Activated CD4-positive, alpha-beta memory T cell treated with anti-CD3 and anti-CD28 coated beads, Interleukin-2, amount 10 ng/mL, durations not matched to agents 7 days and 5 days (primary cell): ENCODE results near the gene OLFML2B. TPM values are rescaled to one million over a fixed set of nuclear protein-coding genes. Genes with fewer than 3 reads are reported as not detected.

Experiments
- CTCF ChIA-PET: fragments of 350-600 bp; sonication (Branson Sonifier 250); formaldehyde crosslinking; loops from one replicate; lab custom pipeline; 2021; ENCODE audit warnings: antibody characterized with exemption, inconsistent platforms; lab: Charles Lee
- POLR2A ChIA-PET: fragments of 350-600 bp; sonication (Branson Sonifier 250); formaldehyde crosslinking; loops from one replicate; lab custom pipeline; 2021; ENCODE audit warnings: antibody characterized with exemption; lab: Charles Lee
- DNase-seq: peaks from one replicate; pipeline ENCODE4 v3.0.0-alpha.2; 2020
- H3K27ac Mint-ChIP-seq: one replicate; pipeline ENCODE4 v1.8.0; 2021; ENCODE audit warnings: mild to moderate bottlenecking, mixed read lengths
- H3K27me3 Mint-ChIP-seq: one replicate; pipeline ENCODE4 v1.8.0; 2021; ENCODE audit warnings: mixed read lengths
- H3K36me3 Mint-ChIP-seq: one replicate; pipeline ENCODE4 v1.8.0; 2021; ENCODE audit warnings: low read depth, mixed read lengths
- H3K4me1 Mint-ChIP-seq: one replicate; pipeline ENCODE4 v1.8.0; 2021; ENCODE audit warnings: mixed read lengths
- H3K4me3 Mint-ChIP-seq: one replicate; pipeline ENCODE4 v1.8.0; 2021; ENCODE audit warnings: mild to moderate bottlenecking, mixed read lengths
- H3K9me3 Mint-ChIP-seq: one replicate; pipeline ENCODE4 v1.8.0; 2021; ENCODE audit warnings: mixed read lengths
- total RNA-seq, 2 experiments: library from RNA; stranded (reverse); gene quantifications; one replicate each; pipeline ENCODE4 v1.2.3, GENCODE V29; 2021

OLFML2B gene
- total RNA-seq, 2 experiments from 2014 or later, result not detected

DNA sequence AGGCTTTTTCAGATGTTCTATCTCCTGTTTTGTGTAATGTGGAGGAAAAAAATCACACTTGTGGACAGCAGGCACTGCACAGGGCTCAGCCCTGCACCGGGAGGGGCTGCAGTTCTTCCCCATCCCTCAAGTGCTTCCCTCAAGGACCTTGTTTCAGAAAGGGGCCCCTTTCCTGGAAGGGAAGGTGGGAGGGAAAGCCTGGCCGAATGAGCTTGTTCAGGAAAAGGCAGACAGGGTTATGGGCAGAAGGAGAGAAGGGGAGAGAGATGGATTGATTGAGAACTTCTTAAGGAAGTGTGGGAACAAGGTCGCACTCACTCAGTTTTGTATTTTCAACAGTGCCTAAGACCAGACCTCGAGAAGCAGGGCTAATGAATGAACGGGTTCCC is 41.2 kb downstream of the OLFML2B start:
- Mint-ChIP-seq H3K9me3 (no peaks in the 10 kb centered on the region), H3K27ac (no peak overlapping the region), H3K36me3 (no peaks in the 10 kb centered on the region), H3K4me1 (no peaks in the 10 kb centered on the region), H3K4me3 (no peak overlapping the region), H3K27me3 (no peaks in the 10 kb centered on the region)
- ChIA-PET CTCF (no interaction called here), POLR2A (no interaction called here)
- no peak for DNase-seq

DNA sequence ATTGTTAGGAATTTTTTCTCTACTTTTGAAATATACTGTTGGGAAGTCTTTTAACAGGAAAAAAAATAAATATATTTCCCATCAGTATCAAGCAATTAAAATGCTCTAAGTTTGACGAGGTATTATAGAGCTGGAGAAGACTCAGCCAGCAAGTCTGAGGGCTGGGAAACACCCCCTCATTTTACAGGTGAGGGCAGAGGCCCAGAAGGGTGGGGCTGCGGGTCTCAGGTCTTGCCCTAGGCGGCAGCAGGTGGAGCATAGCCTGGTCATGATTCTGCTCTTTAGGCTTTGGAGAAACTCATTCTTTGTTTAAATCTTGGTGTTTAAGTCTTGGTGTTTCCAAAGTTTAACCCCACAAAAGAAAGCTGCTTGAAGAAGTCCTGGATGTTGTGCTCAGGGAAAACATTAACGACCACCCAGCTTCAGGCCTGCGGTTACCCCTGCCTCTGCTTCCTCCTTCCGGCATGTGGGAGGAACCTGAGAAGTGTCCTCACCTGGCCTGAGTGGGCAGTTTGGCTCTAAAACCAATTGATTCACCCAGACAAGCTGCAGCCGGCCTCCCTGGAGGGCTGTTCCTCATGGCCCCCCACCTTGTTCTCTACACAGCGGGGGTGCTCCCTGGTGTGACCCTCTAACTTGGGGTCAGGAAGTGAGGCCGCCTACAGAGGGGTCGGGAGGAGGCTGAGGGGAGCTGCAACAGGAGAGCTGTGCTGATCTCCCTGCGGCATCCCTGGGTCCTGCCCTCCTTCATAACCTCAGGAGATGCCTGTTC is 41.7 kb downstream of the OLFML2B start:
- Mint-ChIP-seq H3K36me3 (no peaks in the 10 kb centered on the region), H3K9me3 (no peaks in the 10 kb centered on the region), H3K27ac (no peak overlapping the region), H3K27me3 (no peaks in the 10 kb centered on the region), H3K4me3 (no peak overlapping the region), H3K4me1 (no peaks in the 10 kb centered on the region)
- ChIA-PET CTCF (no interaction called here), POLR2A (no interaction called here)
- DNase-seq, result no peak

DNA sequence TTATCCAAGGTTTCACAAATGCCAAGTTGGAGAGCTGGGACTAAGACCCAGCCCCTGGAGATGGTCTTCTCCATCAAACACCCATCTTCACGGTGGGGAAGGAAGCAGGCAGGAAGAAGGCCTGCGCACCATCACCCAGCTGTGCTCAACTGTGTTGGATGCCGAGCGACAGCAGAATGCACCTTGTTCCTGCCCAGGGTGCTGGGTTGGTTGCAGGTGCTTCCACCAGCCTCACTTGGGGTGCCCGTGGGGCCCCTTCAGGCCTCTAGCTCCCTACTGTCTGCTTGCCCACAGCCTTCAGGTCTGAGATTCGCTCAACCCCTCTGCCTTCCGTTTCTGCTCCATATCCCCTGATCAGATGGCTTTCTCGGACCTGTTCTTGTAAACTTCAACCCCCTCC is 42.5 kb downstream of the OLFML2B start:
- Mint-ChIP-seq H3K4me1 (no peaks in the 10 kb centered on the region), H3K9me3 (no peaks in the 10 kb centered on the region), H3K36me3 (no peaks in the 10 kb centered on the region), H3K4me3 (no peak overlapping the region), H3K27me3 (no peaks in the 10 kb centered on the region), H3K27ac (no peak overlapping the region)
- no peak for DNase-seq
- ChIA-PET POLR2A (no interaction called here), CTCF (no interaction called here)

DNA sequence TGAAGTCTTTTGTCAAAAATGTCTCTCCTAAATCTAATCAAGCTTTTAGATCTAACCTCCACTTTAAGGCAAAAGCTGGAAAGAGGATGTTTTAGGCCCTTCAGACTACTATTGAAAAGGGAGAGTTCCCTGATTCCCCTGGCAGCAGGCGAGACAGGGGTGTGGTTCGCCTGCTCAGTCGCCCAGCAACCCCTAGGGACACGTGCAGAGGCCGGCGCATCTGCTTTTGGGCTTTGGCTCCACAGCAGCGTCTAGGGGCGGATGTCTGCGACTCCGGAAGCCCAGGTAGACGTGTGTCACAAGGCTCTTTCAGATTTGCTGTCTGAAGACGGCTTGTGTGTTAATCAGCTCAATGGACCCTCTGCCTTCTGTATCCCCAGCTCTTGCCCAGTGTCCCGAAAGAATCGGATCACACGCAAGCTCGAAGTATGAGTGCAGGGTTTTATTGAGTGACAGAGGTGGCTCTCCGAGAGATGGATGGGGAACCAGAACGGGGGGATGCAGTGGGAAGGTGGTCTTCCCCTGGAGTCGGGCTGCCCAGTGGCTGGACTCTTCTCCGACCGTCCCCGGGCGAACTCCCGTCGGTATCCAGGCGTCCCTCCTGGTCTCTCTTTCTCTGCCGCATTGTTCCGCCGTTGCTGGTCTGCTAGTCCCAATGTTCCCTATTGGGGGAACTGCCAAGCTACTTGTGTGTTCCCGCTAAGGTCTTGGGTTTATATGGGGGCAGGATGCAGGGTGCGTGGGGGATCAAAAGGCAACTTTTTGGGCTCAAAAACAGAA is 45.5 kb downstream of the OLFML2B start:
- ChIA-PET POLR2A (no interaction called here), CTCF (no interaction called here)
- H3K27ac Mint-ChIP-seq, result no peak overlapping the region
- no peaks in the 10 kb centered on the region for H3K9me3 Mint-ChIP-seq
- no peak for DNase-seq
- no peaks in the 10 kb centered on the region for H3K36me3 Mint-ChIP-seq
- no peaks in the 10 kb centered on the region for H3K4me1 Mint-ChIP-seq
- H3K4me3 Mint-ChIP-seq, result no peak overlapping the region
- no peaks in the 10 kb centered on the region for H3K27me3 Mint-ChIP-seq

DNA sequence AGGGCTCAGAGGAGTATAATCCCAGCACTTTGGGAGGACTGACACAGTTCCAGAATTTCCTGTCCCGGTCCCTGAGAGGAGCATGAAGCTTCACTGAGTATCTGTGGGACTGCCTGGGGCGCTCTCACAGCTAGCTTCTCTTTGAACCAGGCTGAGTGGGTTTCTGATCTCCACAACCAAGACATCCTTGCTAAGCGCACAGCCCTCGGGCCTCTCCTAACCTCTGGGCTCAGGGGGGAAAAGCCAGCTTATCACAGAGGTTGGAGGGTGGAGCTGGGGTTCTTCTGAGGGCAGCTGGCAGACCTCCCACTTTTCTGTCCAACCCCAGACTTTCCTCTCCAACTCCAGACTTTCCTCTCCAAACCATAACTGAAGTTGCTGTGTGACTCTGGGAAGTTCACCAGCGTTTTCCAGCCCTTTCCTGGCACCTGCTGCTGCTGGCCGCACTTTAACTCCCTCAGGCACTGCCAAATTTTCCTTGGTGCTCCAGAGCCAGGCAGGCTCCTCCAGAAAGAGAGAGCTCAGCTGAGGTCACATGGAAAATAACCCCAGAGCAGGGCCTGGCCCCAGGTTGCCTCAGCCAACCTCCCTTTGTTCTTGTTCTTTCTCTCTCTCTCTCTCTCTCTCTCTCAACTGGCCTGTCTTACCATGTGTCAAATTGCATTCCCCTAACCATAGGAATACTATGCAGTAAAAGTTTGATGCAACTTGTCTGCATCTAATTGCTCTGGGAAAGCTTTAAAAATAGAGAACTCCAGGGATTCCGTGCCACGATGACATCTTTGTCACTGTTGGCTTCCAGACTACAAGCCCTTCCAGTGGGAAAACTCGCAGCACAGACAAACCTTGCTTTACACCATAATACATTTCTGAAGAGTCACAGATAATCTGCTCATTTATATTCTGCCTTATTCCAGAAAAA is 49.5 kb downstream of the OLFML2B start:
- ChIA-PET CTCF (no interaction called here), POLR2A (no interaction called here)
- Mint-ChIP-seq H3K36me3 (no peaks in the 10 kb centered on the region), H3K9me3 (no peaks in the 10 kb centered on the region), H3K27me3 (no peaks in the 10 kb centered on the region), H3K27ac (no peak overlapping the region), H3K4me1 (no peaks in the 10 kb centered on the region), H3K4me3 (no peak overlapping the region)
- no peak for DNase-seq

DNA sequence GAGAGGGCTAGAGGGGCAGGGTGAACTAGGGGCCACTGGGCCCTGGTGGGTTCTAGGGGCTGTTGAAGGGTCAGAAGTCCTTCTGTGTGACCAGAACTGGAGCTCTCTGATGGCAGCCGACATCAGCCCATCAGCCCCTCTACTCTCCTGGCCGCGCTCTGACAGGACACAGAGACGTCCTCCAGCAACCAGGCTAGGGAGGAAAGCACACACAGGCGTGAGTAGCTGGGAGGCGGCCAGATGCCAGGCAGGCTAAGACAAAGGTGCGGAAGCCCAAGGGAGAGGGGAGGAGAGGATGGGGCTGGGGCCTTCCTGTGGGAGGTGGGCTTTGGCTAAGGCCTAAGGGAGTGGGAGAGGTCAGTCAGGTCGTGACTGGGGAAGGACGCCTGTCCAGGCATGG is 50.8 kb downstream of the OLFML2B start:
- no peak for DNase-seq

DNA sequence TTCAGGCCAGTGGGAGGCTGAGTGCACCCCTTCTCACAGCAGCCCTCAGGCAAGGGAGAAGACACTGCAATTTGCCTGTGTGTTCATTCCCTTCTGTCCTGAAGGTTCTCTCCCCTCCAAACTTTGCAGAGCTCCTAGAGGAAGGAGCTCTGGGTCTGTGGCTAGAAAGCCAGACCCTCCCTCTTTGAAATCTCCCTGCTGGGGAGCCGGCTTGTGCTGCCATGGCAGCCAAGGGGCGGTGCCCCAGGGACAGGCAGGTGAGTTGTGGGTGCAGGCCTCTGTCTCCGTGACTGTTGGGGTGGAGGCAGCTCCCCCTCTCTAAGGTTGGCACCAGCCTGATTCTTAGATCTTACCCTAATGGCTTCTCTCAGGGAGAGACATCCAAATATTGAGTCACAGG is 53.0 kb downstream of the OLFML2B start:
- Mint-ChIP-seq H3K27me3 (no peaks in the 10 kb centered on the region), H3K4me3 (no peak overlapping the region), H3K27ac (no peak overlapping the region), H3K9me3 (no peaks in the 10 kb centered on the region), H3K36me3 (no peaks in the 10 kb centered on the region), H3K4me1 (no peaks in the 10 kb centered on the region)
- ChIA-PET CTCF (no interaction called here), POLR2A (no interaction called here)
- DNase-seq, result no peak

More for the DNA sequence above, 50.8 kb downstream of the OLFML2B start:
- no peaks in the 10 kb centered on the region for H3K36me3 Mint-ChIP-seq
- ChIA-PET CTCF (no interaction called here), POLR2A (no interaction called here)
- no peaks in the 10 kb centered on the region for H3K27me3 Mint-ChIP-seq
- no peak overlapping the region for H3K4me3 Mint-ChIP-seq
- no peaks in the 10 kb centered on the region for H3K9me3 Mint-ChIP-seq
- H3K4me1 Mint-ChIP-seq, result no peaks in the 10 kb centered on the region
- H3K27ac Mint-ChIP-seq, result no peak overlapping the region

DNA sequence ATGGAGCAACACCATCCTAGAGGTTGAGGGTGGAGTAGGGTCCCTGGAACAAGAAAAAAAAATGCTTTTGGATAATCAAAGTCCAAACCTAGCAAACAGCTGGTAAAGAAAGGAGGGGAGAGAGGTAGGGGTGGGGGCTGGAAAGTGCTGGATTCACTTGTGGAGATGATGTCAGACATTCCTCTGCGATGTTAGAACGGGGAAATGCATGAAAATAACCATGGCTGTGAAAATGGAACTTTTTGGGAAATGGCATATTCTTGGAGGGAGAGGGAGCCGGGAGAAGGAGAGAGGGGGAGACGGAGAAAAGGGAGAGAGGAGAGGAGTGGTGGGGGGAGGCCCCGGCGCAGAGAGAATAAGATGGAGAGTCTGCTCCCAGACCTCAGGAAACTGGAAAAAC is 53.6 kb downstream of the OLFML2B start:
- Mint-ChIP-seq H3K27ac (no peak overlapping the region), H3K27me3 (no peaks in the 10 kb centered on the region)

DNA sequence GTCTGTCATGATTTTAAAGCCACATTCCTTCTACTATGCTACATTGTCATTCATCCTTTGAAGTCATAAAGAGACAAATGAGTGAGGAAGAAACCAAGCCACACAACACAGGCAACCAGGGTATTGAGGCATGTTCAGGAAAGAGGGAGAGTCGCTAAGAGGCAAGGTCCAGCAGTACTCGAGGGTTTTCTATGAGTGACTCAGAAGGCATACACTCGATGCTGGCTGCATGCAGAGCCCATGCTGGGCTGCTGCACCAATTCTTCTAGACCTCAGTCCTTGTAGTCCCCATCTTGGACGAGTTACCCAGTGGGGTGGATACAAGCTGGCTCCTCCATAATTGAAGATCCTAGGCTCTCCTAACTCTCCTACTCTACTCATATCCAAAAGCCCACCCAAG is 57.6 kb downstream of the OLFML2B start:
- POLR2A ChIA-PET, result no interaction called here
- H3K27ac Mint-ChIP-seq, result no peak overlapping the region

More for the DNA sequence above, 53.6 kb downstream of the OLFML2B start:
- ChIA-PET POLR2A (no interaction called here), CTCF (no interaction called here)
- Mint-ChIP-seq H3K36me3 (no peaks in the 10 kb centered on the region), H3K4me3 (no peak overlapping the region), H3K9me3 (no peaks in the 10 kb centered on the region), H3K4me1 (no peaks in the 10 kb centered on the region)
- no peak for DNase-seq

DNA sequence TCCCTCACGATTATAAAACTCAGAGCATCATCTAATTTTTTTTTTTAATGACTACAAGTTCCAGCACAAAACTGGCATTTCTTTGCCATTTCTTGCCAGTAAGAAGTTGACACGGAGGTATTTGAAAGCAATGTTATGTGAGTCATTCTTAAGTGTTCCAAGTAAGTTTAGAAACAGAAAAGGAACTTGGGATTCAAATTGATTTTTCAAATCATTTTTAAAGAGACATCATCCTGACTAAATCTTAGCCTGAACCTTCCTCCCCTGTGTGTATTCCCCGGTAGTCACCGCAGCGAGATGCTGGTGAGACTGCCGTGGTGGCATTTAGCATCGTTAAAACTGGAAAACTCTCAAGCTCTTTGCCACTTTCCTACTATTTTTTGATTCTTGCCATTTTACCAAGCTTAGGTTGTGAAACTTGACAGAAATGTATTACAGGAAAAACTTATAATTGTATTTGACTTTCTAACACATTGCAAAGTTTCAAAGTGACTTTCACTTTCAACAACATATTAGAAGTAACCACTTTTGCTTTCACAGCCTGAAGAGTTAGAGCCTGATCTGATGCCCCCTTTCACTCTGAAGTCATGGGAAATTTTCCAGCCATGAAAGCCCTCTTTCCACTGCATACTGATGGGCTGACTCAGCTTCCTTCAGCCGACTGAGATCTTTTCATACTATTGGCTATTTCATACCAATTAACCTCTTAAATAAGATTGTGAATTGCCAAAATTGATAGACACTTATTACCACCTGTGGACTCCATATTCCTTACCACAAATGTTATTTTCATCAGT is 61.4 kb downstream of the OLFML2B start:
- H3K27me3 Mint-ChIP-seq, result no peaks in the 10 kb centered on the region
- CTCF ChIA-PET, result interaction anchor here (0.6 to 1.2 kb wide), 4 partner anchors 9 to 170 kb away, joined by 3 to 4 read pairs (median 4); no protein-coding TSS in a partner anchor
- peaks cover 26% of the 10 kb centered on the region for H3K36me3 Mint-ChIP-seq
- peaks cover 13% of the 10 kb centered on the region for H3K4me1 Mint-ChIP-seq
- H3K4me3 Mint-ChIP-seq, result peak overlapping the region; percentile 67
- no peaks in the 10 kb centered on the region for H3K9me3 Mint-ChIP-seq
- DNase-seq, result no peak
- no peak overlapping the region for H3K27ac Mint-ChIP-seq
- POLR2A ChIA-PET, result interaction anchor here (0.6 kb wide), 1 partner anchor 427 kb away, joined by 3 read pairs; no protein-coding TSS in a partner anchor

More for the DNA sequence above, 57.6 kb downstream of the OLFML2B start:
- Mint-ChIP-seq H3K36me3 (peaks cover 8% of the 10 kb centered on the region), H3K4me3 (no peak overlapping the region), H3K27me3 (no peaks in the 10 kb centered on the region), H3K4me1 (peaks cover 12% of the 10 kb centered on the region), H3K9me3 (no peaks in the 10 kb centered on the region)
- DNase-seq, result no peak
- CTCF ChIA-PET, result no interaction called here

DNA sequence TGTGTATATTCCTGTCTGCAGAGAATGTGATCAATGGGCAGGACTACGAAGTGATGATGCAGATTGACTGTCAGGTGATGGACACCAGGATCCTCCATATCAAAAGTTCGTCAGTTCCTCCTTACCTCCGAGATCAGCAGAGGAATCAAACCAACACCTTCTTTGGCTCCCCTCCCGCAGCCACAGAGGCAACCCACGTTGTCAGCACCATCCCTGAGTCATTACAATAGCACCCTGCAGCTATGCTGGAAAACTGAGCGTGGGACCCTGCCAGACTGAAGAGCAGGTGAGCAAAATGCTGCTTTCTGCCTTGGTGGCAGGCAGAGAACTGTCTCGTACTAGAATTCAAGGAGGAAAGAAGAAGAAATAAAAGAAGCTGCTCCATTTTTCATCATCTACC is 65.2 kb downstream of the OLFML2B start:
- Mint-ChIP-seq H3K27ac (no peak overlapping the region), H3K4me3 (no peak overlapping the region), H3K9me3 (no peaks in the 10 kb centered on the region), H3K36me3 (peaks cover 23% of the 10 kb centered on the region), H3K4me1 (peaks cover 24% of the 10 kb centered on the region), H3K27me3 (no peaks in the 10 kb centered on the region)
- no peak for DNase-seq
- CTCF ChIA-PET, result no interaction called here
- POLR2A ChIA-PET, result interaction anchor here (0.7 kb wide), 1 partner anchor 169 kb away, joined by 3 read pairs; no protein-coding TSS in a partner anchor

DNA sequence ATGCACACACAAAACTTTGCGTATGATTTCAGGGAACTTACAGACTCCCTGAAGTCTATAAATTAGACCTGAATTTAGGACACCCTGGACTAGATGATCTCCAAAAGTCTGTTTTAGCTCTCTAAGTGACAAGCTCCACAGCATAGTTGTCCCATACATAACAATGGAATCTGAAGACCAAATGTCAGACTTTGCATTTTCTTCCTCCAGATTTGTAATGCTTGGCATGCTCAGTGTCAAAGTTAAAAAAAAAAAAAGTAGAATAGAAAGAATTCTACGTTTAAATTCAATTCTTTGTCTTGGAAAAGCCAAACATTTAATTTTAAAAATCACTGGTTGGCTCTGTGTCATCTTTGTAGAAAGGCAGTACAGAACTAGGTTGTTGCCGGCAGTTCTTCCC is 66.7 kb downstream of the OLFML2B start:
- no peaks in the 10 kb centered on the region for H3K9me3 Mint-ChIP-seq
- ChIA-PET POLR2A (no interaction called here), CTCF (no interaction called here)
- peaks cover 20% of the 10 kb centered on the region for H3K4me1 Mint-ChIP-seq
- H3K27ac Mint-ChIP-seq, result no peak overlapping the region
- H3K36me3 Mint-ChIP-seq, result peaks cover 18% of the 10 kb centered on the region
- no peak overlapping the region for H3K4me3 Mint-ChIP-seq
- DNase-seq, result no peak
- H3K27me3 Mint-ChIP-seq, result no peaks in the 10 kb centered on the region
